HG03097 (cell line): Measurements from ENCODE around the gene ZSCAN20.
A peak's percentile ranks its signal among the peaks of the same experiment; 100 is the strongest.

Experiments
- ATAC-seq: cut with Tn5 transposase; IDR thresholded peaks from one replicate; pipeline ENCODE4 v1.9.1; 2021; ENCODE audit not compliant: unreplicated experiment, low FRiP score

ZSCAN20 gene

DNA sequence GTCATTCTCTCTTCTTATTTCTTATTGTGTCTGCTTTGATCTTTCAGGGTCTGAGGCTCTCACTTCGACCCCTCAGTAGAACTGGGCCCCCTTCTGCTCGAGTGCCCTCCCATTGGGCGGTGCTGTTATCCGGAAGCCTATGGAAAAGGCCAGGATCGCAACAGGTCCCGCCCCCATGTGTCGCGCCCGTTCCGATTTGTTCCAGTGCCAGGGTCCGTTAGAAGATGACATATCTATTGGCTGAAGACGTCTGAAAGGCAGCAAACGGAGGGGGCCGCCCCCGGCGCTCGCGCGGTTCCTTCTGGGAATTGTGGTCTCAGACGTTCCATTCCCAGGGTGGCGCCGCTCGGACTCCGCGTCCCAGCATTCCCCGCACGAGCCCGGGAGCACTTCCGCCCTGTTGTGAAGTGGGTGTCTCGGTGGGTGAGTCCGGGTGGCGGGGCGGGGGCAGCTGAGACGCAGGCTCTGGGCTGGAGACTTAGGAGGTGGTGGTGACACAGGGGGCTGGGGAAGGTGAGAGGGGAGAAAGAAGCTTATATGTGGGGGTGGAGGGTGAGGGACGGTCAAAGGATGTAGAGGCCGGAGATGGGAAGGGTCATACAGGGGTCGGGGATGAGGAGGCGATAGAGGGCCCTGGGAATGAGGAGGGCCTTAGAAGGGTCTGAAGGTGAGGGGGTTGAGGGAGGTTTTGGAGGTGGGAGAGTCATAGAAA is at the start of gene ZSCAN20:
Gene ZSCAN20 (plus strand): TSS at position 377 of the 712 bp plus-strand sequence. CDS start 6,644 bp downstream, outside the sequence.
- ATAC-seq, result peak; percentile 81

DNA sequence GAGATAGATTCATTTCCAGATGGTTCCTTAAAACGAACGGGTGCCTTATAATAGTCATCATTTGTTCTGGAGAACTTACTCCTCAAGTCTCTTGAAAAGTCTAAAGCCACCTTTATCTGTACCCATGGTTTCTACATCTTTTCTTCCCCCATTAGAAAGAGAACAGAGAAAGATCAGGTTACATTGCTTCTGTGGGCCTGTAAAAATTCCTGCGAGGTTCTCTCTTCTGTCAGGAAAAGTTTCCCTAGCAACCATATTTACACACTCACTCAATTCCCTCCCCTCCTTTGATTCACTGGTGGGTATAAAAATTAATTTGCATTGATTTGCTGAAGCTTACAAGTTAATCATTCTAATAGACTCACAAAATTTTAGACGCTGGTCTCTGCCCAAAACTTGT is 48.2 kb upstream of the ZSCAN20 start:
- no peak for ATAC-seq

DNA sequence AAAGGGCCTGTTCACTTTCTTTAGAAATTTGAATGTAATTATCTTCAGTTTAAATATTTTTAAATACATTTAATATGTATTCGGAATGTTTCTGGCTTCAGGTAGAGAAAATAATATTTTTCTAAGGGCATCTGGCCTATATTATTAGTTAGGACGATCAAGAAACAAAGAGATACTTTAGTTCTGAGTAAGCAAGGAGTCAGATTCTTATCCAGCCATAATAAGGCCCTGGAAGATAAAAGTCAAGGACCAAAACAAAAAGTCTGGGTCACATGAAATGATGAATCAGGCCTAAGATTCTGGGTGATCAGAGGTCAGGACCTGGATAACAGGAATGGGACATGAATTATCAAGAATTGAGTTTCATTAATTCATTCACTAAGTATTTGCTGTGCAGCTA is 47.8 kb upstream of the ZSCAN20 start:
- ATAC-seq, result no peak

DNA sequence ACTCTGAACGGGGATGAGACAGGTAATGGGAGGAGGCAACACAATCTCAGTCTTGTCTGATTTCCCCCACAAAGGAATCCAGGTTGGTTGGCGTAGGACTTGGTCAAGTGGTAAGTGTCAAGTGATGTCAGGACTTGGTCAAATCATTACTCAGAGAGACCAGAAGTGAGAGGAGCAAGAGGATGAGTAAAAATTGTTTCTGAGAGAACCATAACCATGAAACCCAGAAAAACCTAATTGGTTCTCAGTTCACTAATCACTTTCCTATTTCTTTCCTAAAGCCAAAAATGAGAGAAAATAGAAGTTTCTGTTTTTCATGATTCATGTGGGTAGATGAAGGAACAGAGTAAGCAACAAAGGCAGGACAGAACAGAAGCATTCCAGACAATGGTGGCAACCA is 46.5 kb upstream of the ZSCAN20 start:
- ATAC-seq, result no peak

DNA sequence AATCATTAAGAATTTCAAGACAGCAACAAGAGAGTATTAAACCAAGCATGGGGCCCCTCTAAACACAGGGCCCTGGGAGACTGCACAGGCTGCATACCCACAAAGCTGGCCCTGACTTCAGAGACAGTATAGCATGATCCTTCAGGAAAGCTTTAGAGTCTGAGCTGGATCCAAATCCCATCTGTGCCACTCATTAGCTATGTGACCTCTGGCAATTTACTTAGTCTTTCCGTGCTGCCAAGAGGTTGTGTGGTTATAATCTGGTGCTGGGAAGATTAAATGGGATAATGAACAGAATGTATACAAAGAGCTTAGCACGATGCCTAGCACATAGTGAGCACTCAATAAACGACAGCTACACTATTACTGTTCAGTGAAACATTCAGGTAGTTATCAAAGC is 45.5 kb upstream of the ZSCAN20 start:
- ATAC-seq, result no peak

DNA sequence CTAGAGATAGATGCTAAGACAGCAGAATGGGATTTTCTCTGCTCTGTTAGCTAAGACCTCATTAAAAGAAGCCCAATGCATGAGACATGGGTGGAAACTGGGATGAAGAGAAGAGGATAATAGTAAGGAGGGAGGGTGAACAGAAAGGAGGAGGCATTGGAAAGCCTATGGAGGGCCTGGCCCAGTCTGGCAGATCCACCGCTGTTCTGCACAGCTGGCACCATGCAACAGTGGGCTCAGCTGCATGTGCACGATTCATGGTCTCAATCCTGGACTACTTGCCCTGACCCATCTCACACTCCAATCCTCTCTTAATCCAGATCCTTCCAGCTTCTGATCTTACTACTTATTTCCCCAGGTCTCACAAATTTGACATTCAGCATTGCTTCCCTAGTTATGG is 43.8 kb upstream of the ZSCAN20 start:
- no peak for ATAC-seq

DNA sequence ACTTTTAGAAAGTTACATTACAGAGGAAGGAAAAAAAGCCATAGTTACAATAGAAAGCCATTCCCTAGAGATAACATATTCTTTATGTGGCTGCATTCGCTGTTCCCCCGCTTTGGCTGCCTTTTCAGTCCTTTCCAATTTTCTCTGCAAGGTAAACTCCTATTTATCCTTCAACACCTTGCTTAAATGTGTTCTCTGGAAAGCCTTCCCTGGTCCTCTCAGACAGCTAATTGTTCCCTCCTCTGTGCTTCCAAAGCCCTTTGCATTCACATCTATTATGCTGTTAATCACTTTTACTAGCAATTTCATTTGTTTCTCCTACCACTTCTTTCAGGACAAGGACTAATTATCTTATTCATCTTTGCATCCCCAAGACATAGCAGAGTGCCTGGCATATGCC is 43.1 kb upstream of the ZSCAN20 start:
- ATAC-seq, result no peak

DNA sequence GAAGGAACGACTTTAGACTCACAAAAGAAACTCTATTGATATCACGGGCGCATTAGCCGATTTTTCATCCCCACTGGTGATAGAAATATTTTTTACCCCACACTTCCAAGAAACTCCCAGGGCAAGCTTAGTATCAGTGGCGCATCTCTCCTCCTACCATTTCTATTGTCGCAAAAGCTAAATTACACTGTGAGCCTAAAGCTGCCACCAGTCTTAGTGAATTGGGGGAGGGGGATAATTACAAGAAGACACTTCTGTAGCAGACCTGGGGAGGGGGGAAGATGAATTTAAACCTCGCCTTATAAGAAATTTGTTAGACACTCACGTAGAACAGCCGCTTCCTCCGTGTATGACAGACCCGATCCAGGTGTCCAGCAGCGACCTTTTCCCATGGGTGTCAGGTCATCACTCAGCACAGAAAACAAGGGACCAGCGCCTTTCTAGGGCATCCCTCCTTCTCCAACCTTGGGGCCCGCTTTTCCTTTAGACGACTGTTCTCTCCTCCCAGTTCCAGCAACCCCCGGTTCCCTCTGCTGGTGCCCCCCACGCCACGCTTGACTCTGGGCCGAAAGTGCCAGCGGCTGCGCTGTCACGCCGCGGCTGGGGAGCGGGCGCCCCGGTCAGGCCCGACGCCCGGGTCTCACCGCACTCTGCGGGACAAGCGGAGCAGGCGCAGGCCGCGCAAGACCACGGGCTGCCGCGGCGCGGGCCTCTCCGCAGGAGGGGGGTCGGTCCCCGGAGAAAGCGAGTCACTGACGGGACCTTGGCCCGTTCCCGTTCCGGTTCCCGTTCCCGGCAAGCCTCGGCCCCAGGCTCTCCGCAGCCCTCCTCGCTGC is 42.4 kb upstream of the ZSCAN20 start:
- ATAC-seq, result no peak

DNA sequence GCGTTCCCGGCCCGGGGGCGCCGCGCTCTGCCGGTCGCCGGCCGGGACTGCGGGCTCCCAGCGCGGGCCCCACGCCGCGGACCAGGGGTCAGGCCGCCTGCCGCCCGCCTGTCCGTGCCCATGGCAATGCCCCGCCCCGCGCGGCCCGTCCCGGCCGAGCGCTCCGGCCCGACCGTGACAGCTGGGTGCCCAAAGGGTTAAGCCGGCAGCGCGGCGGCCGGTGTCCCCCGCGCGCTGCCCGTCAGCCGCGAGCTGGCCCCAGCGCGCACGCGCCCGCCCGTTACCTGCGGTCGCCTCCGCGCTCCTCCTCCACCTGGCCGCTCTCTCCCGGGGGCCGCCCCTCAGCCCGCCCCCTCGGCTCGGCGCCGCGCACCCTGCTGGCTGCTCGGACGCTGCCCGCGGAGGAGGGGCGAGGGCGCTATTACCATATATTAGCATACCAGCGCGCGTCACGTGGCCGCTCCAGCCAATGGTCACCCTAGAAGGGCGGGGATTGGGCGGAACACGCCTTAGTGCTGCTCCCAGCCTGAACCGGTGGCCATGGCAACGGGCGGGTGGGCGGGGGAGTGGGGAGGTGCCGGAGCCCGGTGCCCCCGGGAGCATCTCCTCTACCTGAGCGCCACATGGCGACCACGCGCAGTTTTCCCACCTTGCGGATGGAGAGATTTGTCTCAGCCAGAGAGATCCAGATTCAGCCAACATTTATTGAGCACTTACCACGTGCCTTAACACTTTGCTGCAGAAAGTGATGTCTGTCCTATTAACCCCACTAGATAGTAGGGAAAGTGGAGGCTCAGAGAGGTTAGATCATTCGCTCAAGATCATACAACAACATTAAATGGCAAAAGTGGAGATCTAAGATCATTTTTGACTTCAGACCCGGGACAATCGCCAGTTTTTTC is 41.5 kb upstream of the ZSCAN20 start, which contains the start of gene PHC2:
Gene PHC2 (minus strand): TSS at position 404 of the 902 bp plus-strand sequence. CDS start 55,556 bp downstream, outside the sequence.
- peak; percentile 78 for ATAC-seq

DNA sequence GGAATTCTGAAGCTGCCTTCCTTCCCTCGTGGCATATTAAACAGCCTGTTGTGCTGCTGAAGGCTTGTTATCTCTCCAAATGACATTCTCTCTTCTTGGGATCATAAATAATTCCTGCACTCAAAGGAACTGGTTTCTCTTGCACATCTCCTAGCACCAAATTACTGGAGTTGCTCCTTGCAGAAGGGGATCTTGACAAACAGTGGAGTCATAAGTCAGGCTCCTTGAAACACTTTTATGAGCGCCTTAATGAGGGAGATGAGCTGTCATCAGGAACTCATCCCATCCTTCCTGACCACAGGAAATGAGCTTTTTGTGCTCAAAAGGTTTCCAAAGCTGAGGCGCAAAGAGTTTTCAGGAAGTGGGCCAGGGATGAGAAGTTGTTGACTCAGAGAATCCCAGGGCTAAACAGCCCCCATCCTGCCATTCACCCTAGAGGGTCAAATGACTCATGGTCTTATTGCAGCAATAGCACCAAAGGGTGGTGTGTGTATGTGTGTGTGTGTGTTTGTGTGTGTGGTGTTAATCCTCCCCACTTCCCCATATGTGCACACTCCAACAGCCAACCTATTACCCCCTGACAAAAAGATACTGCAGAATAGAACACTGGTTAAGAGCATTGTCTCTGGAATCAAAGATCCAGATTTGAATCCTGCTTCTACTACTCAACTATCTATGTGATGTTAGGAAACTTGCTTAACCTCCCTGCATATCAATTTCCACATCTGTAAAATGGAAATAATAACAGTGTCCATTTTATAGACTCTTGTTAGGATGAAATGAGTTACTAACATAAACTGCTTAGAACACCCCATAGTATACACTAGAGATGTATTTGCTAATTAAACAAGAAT is 38.7 kb upstream of the ZSCAN20 start:
- no peak for ATAC-seq

DNA sequence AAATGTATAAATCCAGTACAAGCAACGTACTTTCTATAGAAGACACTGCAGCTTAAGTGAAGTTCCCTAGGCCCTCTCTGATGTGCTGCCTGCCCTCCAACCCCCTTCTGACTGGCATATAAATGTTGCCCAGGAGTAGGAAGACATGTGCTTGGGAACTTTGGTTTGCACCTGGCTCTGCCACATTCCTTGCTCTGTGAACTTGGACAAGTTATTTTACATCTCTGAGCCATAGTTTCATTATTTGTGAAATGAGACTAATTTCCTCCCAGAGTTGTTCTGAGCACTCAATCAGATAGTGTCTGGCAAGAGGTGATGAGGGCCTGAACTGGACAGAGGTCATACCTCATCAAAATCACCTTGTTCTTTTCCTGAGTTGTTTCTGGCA is 38.1 kb upstream of the ZSCAN20 start:
- ATAC-seq, result no peak

DNA sequence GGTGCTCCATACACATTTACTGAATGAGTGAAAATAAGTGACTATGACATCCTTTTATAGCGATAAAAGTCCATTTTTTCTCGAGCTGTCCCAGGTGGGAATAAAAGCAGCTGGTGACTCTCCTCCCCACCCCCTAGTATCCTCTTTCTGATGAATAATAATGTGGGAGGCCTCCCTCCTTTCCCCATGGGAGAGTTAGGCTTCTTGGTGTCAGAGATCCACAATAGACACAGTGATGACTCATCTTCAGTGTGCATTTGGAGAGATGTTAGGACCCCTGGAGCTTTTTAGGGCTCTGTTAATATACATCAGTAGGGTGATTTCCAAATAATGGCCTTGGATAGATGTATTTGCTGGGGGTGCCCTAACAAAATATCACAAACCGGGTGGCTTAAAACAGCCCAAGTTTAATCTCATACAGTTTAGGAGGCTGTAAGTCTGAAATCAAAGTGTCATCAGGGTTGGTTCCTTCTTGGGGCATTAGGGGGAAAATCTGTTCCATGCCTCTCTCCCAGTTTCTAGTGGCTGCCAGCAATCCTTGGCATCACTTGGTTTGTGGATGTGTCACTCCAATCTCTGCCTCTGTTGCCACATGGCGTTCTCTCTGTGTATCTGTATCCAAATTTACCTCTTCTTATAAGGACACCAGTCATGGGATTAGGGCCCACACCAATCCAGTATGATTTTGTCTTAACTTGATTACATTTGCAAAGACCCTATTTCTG is 37.2 kb upstream of the ZSCAN20 start:
- ATAC-seq, result no peak

DNA sequence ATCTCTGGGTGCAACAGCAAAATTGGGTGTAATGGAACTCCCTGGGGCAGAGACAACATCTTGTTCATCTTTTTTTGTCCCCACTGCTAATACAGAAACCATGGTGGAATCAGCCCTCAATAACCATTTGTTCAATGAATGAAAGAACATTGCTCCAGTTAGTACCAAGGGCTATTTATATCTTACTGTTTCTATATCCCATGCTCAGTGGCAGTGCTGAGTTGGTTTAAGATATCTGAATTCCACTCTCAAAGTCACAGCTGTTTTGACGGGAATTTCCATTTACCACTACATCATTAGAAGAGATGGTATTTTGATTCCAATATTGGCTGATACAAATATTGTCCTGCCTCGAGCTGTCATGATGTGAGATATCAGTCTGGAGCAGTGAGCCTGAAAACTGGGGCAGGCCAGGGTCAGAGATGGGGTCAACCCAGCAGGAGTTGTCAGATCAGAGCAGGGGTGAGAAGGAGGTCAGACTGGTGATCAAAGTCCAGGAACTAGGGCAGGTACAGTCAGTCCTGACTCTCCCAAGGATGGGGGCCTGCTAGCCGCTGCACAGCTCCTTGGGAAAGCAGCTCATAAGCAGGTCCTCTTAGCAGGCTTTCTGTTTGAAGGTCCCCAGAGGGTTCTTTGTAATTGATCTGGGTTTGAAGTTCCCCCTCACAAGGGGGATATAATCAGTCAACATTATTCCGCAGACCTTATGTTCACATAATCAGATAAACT is 35.7 kb upstream of the ZSCAN20 start:
- no peak for ATAC-seq

DNA sequence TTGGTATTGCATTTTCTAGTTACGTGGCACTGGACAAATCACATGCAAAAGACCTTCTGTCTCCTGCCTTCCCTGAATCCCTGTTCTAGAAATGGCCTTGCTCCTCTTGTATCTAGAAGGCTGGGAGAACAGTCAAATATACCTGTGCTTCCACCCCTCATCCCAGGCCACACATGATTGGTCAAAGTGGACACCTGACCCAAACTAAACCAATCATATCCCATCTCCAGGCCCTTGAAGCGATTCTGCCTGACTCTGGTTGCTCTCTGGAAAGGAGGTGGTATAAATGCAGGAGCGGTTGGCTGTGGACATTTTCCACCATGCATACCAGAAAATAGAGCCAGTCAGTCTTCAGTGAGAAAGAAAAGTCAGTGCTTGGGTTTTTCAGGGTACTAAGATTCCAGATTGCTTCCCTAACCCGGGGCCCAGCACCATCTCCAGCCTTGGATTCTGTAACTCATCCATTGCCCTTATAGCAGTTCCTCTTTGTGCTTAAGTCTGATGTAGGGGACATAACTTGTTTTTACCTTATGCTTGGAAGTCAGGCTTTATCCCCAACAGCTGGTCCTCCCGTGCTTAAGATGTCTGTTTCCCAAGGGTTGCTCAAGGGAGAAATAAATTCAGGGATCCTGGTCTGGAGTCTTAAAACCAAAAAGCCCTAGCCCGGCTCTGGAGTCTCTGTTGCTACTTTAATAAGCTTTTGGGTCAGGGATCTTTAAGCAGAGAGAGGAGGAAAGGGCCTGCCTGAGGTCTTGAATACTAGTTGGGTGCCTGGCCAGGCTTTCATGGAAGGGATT is 33.9 kb upstream of the ZSCAN20 start:
- ATAC-seq, result no peak

DNA sequence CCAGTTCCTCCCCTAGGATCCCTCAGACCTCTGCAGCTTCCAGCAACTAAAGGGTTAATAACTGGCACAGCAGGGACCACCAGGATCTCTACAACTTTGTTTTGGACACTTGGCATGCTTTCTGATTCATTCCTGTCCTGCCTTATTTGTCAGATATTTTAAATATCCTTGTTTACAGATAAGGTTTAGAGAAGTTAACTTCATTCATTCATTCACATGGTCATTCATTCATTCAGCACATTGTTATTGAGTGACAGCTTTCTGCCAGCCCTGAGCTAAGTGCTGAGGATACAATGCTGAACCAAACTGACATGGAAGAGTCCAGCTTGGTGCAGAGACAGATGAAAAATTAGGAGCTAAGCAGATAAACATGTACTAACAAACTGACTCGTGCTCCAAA is 32.8 kb upstream of the ZSCAN20 start:
- ATAC-seq, result no peak

DNA sequence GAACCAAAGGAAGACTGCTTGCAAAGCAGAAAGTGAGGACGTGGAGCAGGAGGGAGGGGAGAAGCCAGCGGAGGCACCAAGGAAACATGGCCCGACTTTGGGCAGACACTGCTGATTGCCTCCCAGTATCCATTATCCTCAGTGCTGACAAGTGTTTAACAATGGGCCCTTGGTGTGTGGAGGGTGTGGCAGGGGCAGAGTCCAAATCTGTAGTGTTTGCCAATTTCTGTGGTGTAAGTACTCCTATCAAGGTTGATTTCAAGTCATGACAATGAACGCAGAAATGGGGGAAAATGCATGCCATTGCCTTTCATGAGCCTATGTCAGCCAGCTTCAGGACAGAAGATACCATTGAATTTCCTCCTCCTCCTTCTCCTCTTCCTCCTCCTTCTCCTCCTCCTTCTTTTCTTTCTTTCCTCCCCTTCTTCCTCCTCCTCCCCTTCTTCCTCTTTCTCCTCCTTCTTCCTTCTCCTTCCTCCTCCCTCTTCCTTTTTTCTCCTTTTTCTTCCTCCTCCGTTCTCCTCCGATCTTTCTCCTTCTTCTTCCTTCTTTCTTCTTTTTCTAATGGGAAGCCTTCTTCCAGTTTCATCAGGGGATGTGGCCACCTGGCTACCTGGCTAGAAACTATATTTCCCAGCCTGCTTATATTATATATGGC is 31.2 kb upstream of the ZSCAN20 start:
- ATAC-seq, result no peak

DNA sequence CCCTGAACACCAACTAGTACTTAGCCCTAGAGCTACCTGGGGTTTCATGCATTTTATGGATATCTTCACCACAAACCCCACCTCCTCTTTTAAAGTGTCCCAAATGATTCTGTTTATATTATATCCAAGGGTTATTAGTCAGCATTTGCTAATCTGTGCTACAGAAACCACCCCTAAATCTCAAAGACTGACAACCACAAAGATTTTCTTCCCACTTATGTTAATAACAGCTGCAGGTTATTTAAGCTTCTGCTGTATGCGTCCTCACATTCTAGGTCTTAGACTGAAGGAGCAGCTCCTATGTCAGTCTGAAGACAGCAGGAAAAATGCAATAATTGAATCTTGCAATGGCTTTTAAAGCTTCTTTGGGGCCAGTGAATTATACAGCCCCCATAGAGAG is 30.3 kb upstream of the ZSCAN20 start:
- ATAC-seq, result no peak
